Stomach (tissue), 4 donors: ENCODE data around the gene MGAT5.

ENCODE experiments used
- CTCF ChIP-seq, 7 experiments: fragments of 450-650 bp in 4 of 7; fragments of 200-600 bp in 3 of 7; sonication (generic) in 3 of 7; IDR thresholded peaks; one replicate each; pipeline ENCODE4 v1.5.1; 2016 to 2019; ENCODE audit warnings: antibody characterized with exemption in 7 of 7, control low read depth in 2 of 7, mild to moderate bottlenecking in 1 of 7
- POLR2A ChIP-seq, 4 donors: fragments of 450-650 bp; IDR thresholded peaks; one replicate each; pipeline ENCODE4 v1.6.1; 2016; ENCODE audit warnings: antibody characterized with exemption in 4 of 4, control low read depth in 2 of 4, mild to moderate bottlenecking in 1 of 4, moderate library complexity in 1 of 4

GRCh38 chr2:134244587-134244986 is 9.3 kb upstream of the MGAT5 start:
- TF ChIP-seq POLR2A (IDR thresholded peaks at IDR 0.05) = no peak
- TF ChIP-seq CTCF (IDR thresholded peaks at IDR 0.05) = no peak
